HG03342 (cell line): ENCODE results near the gene SEMA4G.
"Not testable (repeated sequence)": the region's sequence is repeated elsewhere in the genome, so short reads cannot be mapped to it uniquely, and the experiment has no call there.

Experiments
- ATAC-seq: cut with Tn5 transposase; IDR thresholded peaks from one replicate; pipeline ENCODE4 v1.9.1; 2021; ENCODE audit warnings: mild to moderate bottlenecking, moderate library complexity; ENCODE audit not compliant: unreplicated experiment

The SEMA4G gene

GRCh38 chr10:100970914-100971811 is 1.9 kb downstream of the SEMA4G start:
- no peak for ATAC-seq

- ATAC-seq, result no peak
These were observed 3.0 kb downstream of the SEMA4G start for GRCh38 chr10:100972115-100972903.

GRCh38 chr10:100972904-100973535 is 3.7 kb downstream of the SEMA4G start:
- no peak for ATAC-seq

- not testable (repeated sequence) for ATAC-seq
These were observed 6.1 kb downstream of the SEMA4G start for GRCh38 chr10:100975397-100975796.

GRCh38 chr10:100976906-100977305 is 7.6 kb downstream of the SEMA4G start:
- ATAC-seq, result no peak

GRCh38 chr10:100977436-100977835 is 8.1 kb downstream of the SEMA4G start:
- ATAC-seq, result no peak

- no peak for ATAC-seq
These were observed 9.0 kb downstream of the SEMA4G start for GRCh38 chr10:100978121-100978900.

- ATAC-seq, result no peak
These were observed 9.5 kb downstream of the SEMA4G start for GRCh38 chr10:100978901-100979195.

GRCh38 chr10:100979791-100980272 is 10.5 kb downstream of the SEMA4G start:
- ATAC-seq, result no peak

- no peak for ATAC-seq
These were observed 11.0 kb downstream of the SEMA4G start for GRCh38 chr10:100980311-100980710.

GRCh38 chr10:100980711-100981110 is 11.4 kb downstream of the SEMA4G start:
- no peak for ATAC-seq

- ATAC-seq, result no peak
These were observed 12.0 kb downstream of the SEMA4G start for GRCh38 chr10:100981178-100981772.

- no peak for ATAC-seq
These were observed 13.9 kb downstream of the SEMA4G start for GRCh38 chr10:100982916-100983830.

GRCh38 chr10:100983868-100984671 is 14.8 kb downstream of the SEMA4G start:
- no peak for ATAC-seq

GRCh38 chr10:100984672-100985177 is 15.4 kb downstream of the SEMA4G start:
- no peak for ATAC-seq

- no peak for ATAC-seq
These were observed 16.0 kb downstream of the SEMA4G start for GRCh38 chr10:100985336-100985735.

- ATAC-seq, result no peak
These were observed 17.3 kb downstream of the SEMA4G start for GRCh38 chr10:100986623-100986951.

GRCh38 chr10:100986952-100987684 is 17.8 kb downstream of the SEMA4G start, which contains the start of the genes MRPL43 and TWNK:
Gene MRPL43, minus strand, starts transcription at chr10:100987497. Its CDS starts 54 bp downstream, at chr10:100987443.
Gene TWNK, plus strand, starts transcription at chr10:100987543. Its CDS starts 668 bp downstream, at chr10:100988211.
- peak; percentile 84 for ATAC-seq
